Calu3 (cell line): ENCODE data around the gene CD9. TPM values are rescaled to one million over a fixed set of nuclear protein-coding genes. Genes with fewer than 3 reads are reported as not detected.
"Not testable (repeated sequence)": the region's sequence is repeated elsewhere in the genome, so short reads cannot be mapped to it uniquely, and the experiment has no call there.

Experiments
- BruUV-seq: library from RNA; stranded (reverse); fragments of 400-500 nt; replicated peaks from 2 replicates; lab custom pipeline; 2021; lab: Mats Ljungman, UMichigan
- CTCF ChIA-PET: fragments of 300-600 bp; sonication (Branson Sonifier 250); formaldehyde crosslinking; loops from one replicate; lab custom pipeline; 2022; ENCODE audit warnings: antibody characterized with exemption; lab: Charles Lee
- DNase-seq: peaks from one replicate; pipeline ENCODE4 v3.0.0; 2022
- H3K27ac Mint-ChIP-seq: one replicate; pipeline ENCODE4 v1.8.0; 2022; ENCODE audit warnings: mixed read lengths; ENCODE audit not compliant: unreplicated experiment
- H3K27me3 Mint-ChIP-seq: one replicate; pipeline ENCODE4 v1.8.0; 2022; ENCODE audit warnings: mixed read lengths; ENCODE audit not compliant: unreplicated experiment
- H3K36me3 Mint-ChIP-seq: one replicate; pipeline ENCODE4 v1.8.0; 2022; ENCODE audit warnings: mild to moderate bottlenecking, moderate library complexity, mixed read lengths; ENCODE audit not compliant: insufficient read depth, unreplicated experiment
- H3K4me1 Mint-ChIP-seq: one replicate; pipeline ENCODE4 v1.8.0; 2022; ENCODE audit warnings: mild to moderate bottlenecking, low read depth, mixed read lengths; ENCODE audit not compliant: unreplicated experiment
- H3K4me3 Mint-ChIP-seq: one replicate; pipeline ENCODE4 v1.8.0; 2022; ENCODE audit warnings: mild to moderate bottlenecking, low read depth, moderate library complexity, mixed read lengths; ENCODE audit not compliant: unreplicated experiment
- H3K9me3 Mint-ChIP-seq: one replicate; pipeline ENCODE4 v1.8.0; 2022; ENCODE audit warnings: low read depth, mixed read lengths; ENCODE audit not compliant: unreplicated experiment
- intact Hi-C: fragments of 100-400 bp; cut with micrococcal nuclease; formaldehyde crosslinking; loops from one replicate; pipeline ENCODE4 v1.10.0; 2022; ENCODE audit not compliant: unreplicated experiment
- total RNA-seq: library from RNA; stranded (reverse); gene quantifications from 2 replicates; pipeline ENCODE4 v1.2.3, GENCODE V29; 2022
- TF ChIP-seq, protein P1 (sequence below): fragments of 200-600 bp; IDR thresholded peaks from one replicate; pipeline ENCODE4 v1.8.0; 2022; ENCODE audit warnings: antibody characterized with exemption; ENCODE audit not compliant: unreplicated experiment

CD9 gene
- total RNA-seq, 1 experiment from 2014 or later: 128 TPM

GRCh38 chr12:6206327-6206726 lies 6.1 kb downstream of the CD9 start:
- Mint-ChIP-seq H3K27ac (no peak overlapping the region), H3K27me3 (no peaks in the 10 kb centered on the region), H3K4me3 (no peak overlapping the region), H3K9me3 (no peaks in the 10 kb centered on the region), H3K36me3 (peaks cover 23% of the 10 kb centered on the region), H3K4me1 (peaks cover 41% of the 10 kb centered on the region)
- no TSS peak for BruUV-seq
- DNase-seq: no peak
- CTCF ChIA-PET: interaction anchor here (1.2 kb wide), 1 partner anchor 80 kb away, joined by 4 read pairs; no protein-coding TSS in a partner anchor
- intact Hi-C loops: no loop called here
- TF ChIP-seq, protein P1, sequence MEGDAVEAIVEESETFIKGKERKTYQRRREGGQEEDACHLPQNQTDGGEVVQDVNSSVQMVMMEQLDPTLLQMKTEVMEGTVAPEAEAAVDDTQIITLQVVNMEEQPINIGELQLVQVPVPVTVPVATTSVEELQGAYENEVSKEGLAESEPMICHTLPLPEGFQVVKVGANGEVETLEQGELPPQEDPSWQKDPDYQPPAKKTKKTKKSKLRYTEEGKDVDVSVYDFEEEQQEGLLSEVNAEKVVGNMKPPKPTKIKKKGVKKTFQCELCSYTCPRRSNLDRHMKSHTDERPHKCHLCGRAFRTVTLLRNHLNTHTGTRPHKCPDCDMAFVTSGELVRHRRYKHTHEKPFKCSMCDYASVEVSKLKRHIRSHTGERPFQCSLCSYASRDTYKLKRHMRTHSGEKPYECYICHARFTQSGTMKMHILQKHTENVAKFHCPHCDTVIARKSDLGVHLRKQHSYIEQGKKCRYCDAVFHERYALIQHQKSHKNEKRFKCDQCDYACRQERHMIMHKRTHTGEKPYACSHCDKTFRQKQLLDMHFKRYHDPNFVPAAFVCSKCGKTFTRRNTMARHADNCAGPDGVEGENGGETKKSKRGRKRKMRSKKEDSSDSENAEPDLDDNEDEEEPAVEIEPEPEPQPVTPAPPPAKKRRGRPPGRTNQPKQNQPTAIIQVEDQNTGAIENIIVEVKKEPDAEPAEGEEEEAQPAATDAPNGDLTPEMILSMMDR: no peak

- intact Hi-C loops: no loop called here
- Mint-ChIP-seq H3K27ac (no peak overlapping the region), H3K4me3 (no peak overlapping the region), H3K27me3 (no peaks in the 10 kb centered on the region), H3K4me1 (peaks cover 30% of the 10 kb centered on the region), H3K36me3 (peaks cover 12% of the 10 kb centered on the region), H3K9me3 (no peaks in the 10 kb centered on the region)
- TF ChIP-seq, protein P1: no peak
- no TSS peak for BruUV-seq
- DNase-seq: no peak
- CTCF ChIA-PET: interaction anchor here (0.6 to 1.2 kb wide), 3 partner anchors 10 to 217 kb away, joined by 3 to 4 read pairs (median 3); no protein-coding TSS in a partner anchor
These were observed 7.2 kb downstream of the CD9 start for GRCh38 chr12:6207259-6207925.

DNA sequence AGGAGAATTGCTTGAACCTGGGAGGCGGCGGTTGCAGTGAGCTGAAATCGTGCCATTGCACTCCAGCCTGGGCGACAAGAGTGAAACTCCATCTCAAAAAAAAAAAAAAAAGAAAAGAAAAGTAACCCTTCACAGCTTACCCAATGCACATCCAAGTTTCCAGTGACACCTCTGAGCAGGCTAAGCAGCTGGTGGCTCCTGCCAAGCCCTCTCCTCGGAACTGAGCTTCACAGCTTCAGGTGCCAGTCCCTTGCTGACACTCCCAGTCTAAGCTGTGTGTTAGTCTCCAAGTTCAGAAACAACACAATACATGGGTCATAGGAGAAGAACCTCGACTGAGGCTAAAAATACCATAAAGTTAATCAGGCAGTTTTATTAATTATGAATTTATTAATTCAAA lies 7.9 kb downstream of the CD9 start:
- intact Hi-C loops: no loop called here
- DNase-seq: no peak
- Mint-ChIP-seq H3K9me3 (no peaks in the 10 kb centered on the region), H3K27ac (no peak overlapping the region), H3K4me3 (no peak overlapping the region), H3K4me1 (peaks cover 23% of the 10 kb centered on the region), H3K36me3 (peaks cover 11% of the 10 kb centered on the region), H3K27me3 (no peaks in the 10 kb centered on the region)
- BruUV-seq: no TSS peak
- TF ChIP-seq, protein P1: no peak
- CTCF ChIA-PET: interaction anchor here (0.6 kb wide), 1 partner anchor 217 kb away, joined by 3 read pairs; no protein-coding TSS in a partner anchor

- H3K4me3 Mint-ChIP-seq, DNase-seq, BruUV-seq, H3K9me3 Mint-ChIP-seq, H3K27me3 Mint-ChIP-seq, intact Hi-C loops: not testable (repeated sequence)
- H3K36me3 Mint-ChIP-seq: peaks cover 16% of the 10 kb centered on the region
- CTCF ChIA-PET: interaction anchor here (0.6 kb wide), 1 partner anchor 117 kb away, joined by 3 read pairs; no protein-coding TSS in a partner anchor
- H3K27ac Mint-ChIP-seq: peak overlapping the region; percentile 48
- H3K4me1 Mint-ChIP-seq: peaks cover 29% of the 10 kb centered on the region
These were observed 9.2 kb downstream of the CD9 start for GRCh38 chr12:6209428-6209827.
